ENCODE results near the gene CCDC177.

- no peak for TF ChIP-seq CTCF (IDR thresholded peaks at IDR 0.05)
- TF ChIP-seq POLR2A (IDR thresholded peaks at IDR 0.05), result no peak
- TF ChIP-seq POLR2AphosphoS5 (IDR thresholded peaks at IDR 0.05), result no peak
Observed at GRCh38 chr14:69572841-69573135, 1.9 kb downstream of the CCDC177 start.

All from suprapubic skin (tissue), 4 donors.